GM12878 (cell line): ENCODE data around the gene MCEE. TPM values are rescaled to one million over a fixed set of nuclear protein-coding genes. Genes with fewer than 3 reads are reported as not detected.
A peak's percentile ranks its signal among the peaks of the same experiment; 100 is the strongest.

ENCODE experiments used
- ATAC-seq: fragments of 200-7000 bp; cut with Tn5 transposase; 3 replicates; pipeline ENCODE4 v1.9.1; 2020; ENCODE audit warnings: mild to moderate bottlenecking, moderate library complexity
- BruUV-seq: library from RNA; stranded (reverse); fragments of 400-500 nt; replicated peaks from 2 replicates; lab custom pipeline; 2021; lab: Mats Ljungman, UMichigan
- CTCF ChIA-PET: fragments of 300-600 bp; sonication (Branson Sonifier 250); formaldehyde crosslinking; extraction: SDS; loops from one replicate; lab custom pipeline; 2021; ENCODE audit warnings: inconsistent platforms; lab: Yijun Ruan, JAX
- POLR2A ChIA-PET: fragments of 350-600 bp; formaldehyde crosslinking; extraction: SDS; loops from one replicate; lab custom pipeline; 2021; ENCODE audit warnings: inconsistent platforms; lab: Charles Lee
- RAD21 ChIA-PET: fragments of 300-600 bp; sonication (Branson Sonifier 250); formaldehyde crosslinking; loops from one replicate; lab custom pipeline; 2023; ENCODE audit warnings: antibody characterized with exemption; ENCODE audit not compliant: unreplicated experiment; lab: Charles Lee
- SMC1A ChIA-PET: fragments of 300-600 bp; sonication (Branson Sonifier 250); formaldehyde crosslinking; loops from one replicate; lab custom pipeline; 2023; ENCODE audit not compliant: unreplicated experiment, uncharacterized antibody; lab: Charles Lee
- DNase-seq: peaks from one replicate; pipeline ENCODE4 v3.0.0-alpha.2; 2011; ENCODE audit warnings: low read depth, low spot score
- FAIRE-seq: peaks from 3 replicates; lab custom pipeline; 2011; peaks lifted over from hg19 to GRCh38; lab: Jason Lieb, UNC
- H2AFZ ChIP-seq: 2 replicates; pipeline ENCODE4 v1.6.0; 2011; ENCODE audit warnings: low read depth, low read length, control low read depth; ENCODE audit not compliant: control insufficient read depth
- H3K27ac ChIP-seq: 2 replicates; pipeline ENCODE4 v1.5.1; 2011; ENCODE audit warnings: control low read depth; ENCODE audit not compliant: control insufficient read depth, insufficient read depth
- H3K27me3 ChIP-seq, 2 experiments: replicated peaks in 1 of 2; 2 replicates each; pipeline versions ENCODE4 v1.6.0 to v1.6.1; 2011; ENCODE audit warnings: low read length in 1 of 2; ENCODE audit not compliant: control insufficient read depth in 2 of 2, insufficient read depth in 2 of 2
- H3K36me3 ChIP-seq, 2 experiments: 2 replicates each; pipeline ENCODE4 v1.5.1; 2011; ENCODE audit warnings: low read length in 1 of 2; ENCODE audit not compliant: control insufficient read depth in 2 of 2, insufficient read depth in 2 of 2
- H3K4me1 ChIP-seq: 2 replicates; pipeline ENCODE4 v1.6.1; 2011; ENCODE audit warnings: mild to moderate bottlenecking, low read length, moderate library complexity, mixed read lengths; ENCODE audit not compliant: control insufficient read depth, insufficient read depth
- H3K4me2 ChIP-seq: 2 replicates; pipeline ENCODE4 v1.6.0; 2011; ENCODE audit warnings: control low read depth; ENCODE audit not compliant: control insufficient read depth, insufficient read depth
- H3K4me3 ChIP-seq: fragments of 200-600 bp; sonication (generic); 2 replicates; pipeline ENCODE4 v1.5.1; 2016
- H3K79me2 ChIP-seq: 2 replicates; pipeline ENCODE4 v1.6.0; 2011; ENCODE audit warnings: low read length; ENCODE audit not compliant: control insufficient read depth, insufficient read depth
- H3K9ac ChIP-seq: 2 replicates; pipeline ENCODE4 v1.8.0; 2011; ENCODE audit warnings: low read length, control low read depth, mixed read lengths; ENCODE audit not compliant: control insufficient read depth, insufficient read depth
- H3K9me3 ChIP-seq: replicated peaks from 3 replicates; pipeline ENCODE4 v1.5.1; 2011; ENCODE audit warnings: mild to moderate bottlenecking, low read length; ENCODE audit not compliant: control insufficient read depth, insufficient read depth
- H4K20me1 ChIP-seq: 2 replicates; pipeline ENCODE4 v1.6.0; 2011; ENCODE audit not compliant: control insufficient read depth, insufficient read depth
- CHD2 ChIP-seq: IDR thresholded peaks from 2 replicates; pipeline ENCODE4 v1.6.1; 2011; ENCODE audit warnings: low read depth, low read length, improper control_type of control experiment, borderline replicate concordance
- EGR1 ChIP-seq, 2 experiments: IDR thresholded peaks; 1 replicate in 1 of 2; 2 replicates in 1 of 2; pipeline ENCODE4 v1.6.1; 2011 to 2012; ENCODE audit warnings: low read depth in 2 of 2, low read length in 2 of 2, borderline replicate concordance in 1 of 2, mild to moderate bottlenecking in 1 of 2, moderate library complexity in 1 of 2
- IRF4 ChIP-seq: IDR thresholded peaks from 2 replicates; pipeline ENCODE4 v1.6.1; 2011; ENCODE audit warnings: low read depth, low read length
- NFYB ChIP-seq: IDR thresholded peaks from 2 replicates; pipeline ENCODE4 v1.6.1; 2011; ENCODE audit warnings: low read depth, mild to moderate bottlenecking, low read length, improper control_type of control experiment, moderate library complexity; ENCODE audit not compliant: insufficient read depth
- PAX5 ChIP-seq: IDR thresholded peaks from 2 replicates; pipeline ENCODE4 v1.6.1; 2011; ENCODE audit warnings: low read depth, low read length, borderline replicate concordance
- POLR2AphosphoS2 ChIP-seq: IDR thresholded peaks from 2 replicates; pipeline ENCODE4 v1.6.1; 2011; ENCODE audit warnings: low read depth, mild to moderate bottlenecking, low read length, improper control_type of control experiment, moderate library complexity
- RAD51 ChIP-seq: fragments of 450-650 bp; IDR thresholded peaks from 2 replicates; pipeline ENCODE4 v1.6.1; 2016; ENCODE audit warnings: moderate library complexity, mild to moderate bottlenecking, inconsistent platforms
- SMARCA5 ChIP-seq: fragments of 450-650 bp; IDR thresholded peaks from 2 replicates; pipeline ENCODE4 v1.6.1; 2017; ENCODE audit warnings: mild to moderate bottlenecking
- SP1 ChIP-seq: IDR thresholded peaks from one replicate; pipeline ENCODE4 v1.6.1; 2011; ENCODE audit warnings: low read depth, low read length
- SPI1 ChIP-seq: IDR thresholded peaks from 2 replicates; pipeline ENCODE4 v1.6.1; 2011; ENCODE audit warnings: low read depth, mild to moderate bottlenecking, low read length, moderate library complexity, borderline replicate concordance; ENCODE audit not compliant: insufficient read depth
- YY1 ChIP-seq: IDR thresholded peaks from 2 replicates; pipeline ENCODE4 v1.6.1; 2011; ENCODE audit warnings: low read depth, mild to moderate bottlenecking, low read length
- ZSCAN29 ChIP-seq: fragments of 450-650 bp; IDR thresholded peaks from 2 replicates; pipeline ENCODE4 v1.6.1; 2017; ENCODE audit warnings: mild to moderate bottlenecking, moderate library complexity
- WGBS: methylation state at CpG from one replicate; pipeline ENCODE4 v1.1.6; 2016; ENCODE audit warnings: low lambda C conversion rate; ENCODE audit not compliant: insufficient replicate concordance, insufficient coverage; ENCODE audit errors: missing lambda C conversion rate; 5-methylcytosine and 5-hydroxymethylcytosine counted together
- in situ Hi-C: fragments of 300-500 bp; cut with MboI; formaldehyde crosslinking; loops from 9 replicates; pipeline ENCODE4 v1.14.3; 2018; ENCODE audit warnings: mixed read lengths
- intact Hi-C: fragments of 100-400 bp; cut with micrococcal nuclease; formaldehyde crosslinking; loops from one replicate; pipeline ENCODE4 v1.14.2; 2022; ENCODE audit not compliant: unreplicated experiment
- polyA plus RNA-seq, 11 experiments: library from polyadenylated mRNA; depleted of rRNA in 4 of 11; unstranded in 6 of 11; stranded (reverse) in 5 of 11; fragments of >200 nt; fragmentation: Nextera tagmentation in 4 of 11; fragmentation: Illumina TruSeq in 1 of 11; extraction: Ambion mirVana in 4 of 11; extraction: Trizol in 1 of 11; gene quantifications; 1 replicate in 1 of 11; 2 replicates in 10 of 11; pipeline versions ENCODE4 v1.2.1 to v1.2.3, GENCODE V29; 2011 to 2016; ENCODE audit warnings: inconsistent platforms in 2 of 11, missing spikeins in 2 of 11, low read depth in 1 of 11
- total RNA-seq, 4 experiments: library from RNA; depleted of rRNA in 3 of 4; stranded (reverse); fragments of >200 nt in 3 of 4; fragmentation: Illumina TruSeq in 1 of 4; extraction: Trizol in 1 of 4; gene quantifications; 2 replicates each; pipeline versions ENCODE4 v1.2.1 to v1.2.3, GENCODE V29; 2013 to 2021
- TF ChIP-seq, protein P1 (sequence below): fragments of 450-650 bp; IDR thresholded peaks from 2 replicates; pipeline ENCODE4 v1.6.1; 2017; ENCODE audit warnings: mild to moderate bottlenecking, moderate library complexity
- TF ChIP-seq, protein P2 (sequence below): fragments of 450-650 bp; IDR thresholded peaks from 2 replicates; pipeline ENCODE4 v1.6.1; 2016; ENCODE audit warnings: mild to moderate bottlenecking
- TF ChIP-seq, protein P3 (sequence below): fragments of 450-650 bp; IDR thresholded peaks from 2 replicates; pipeline ENCODE4 v1.6.1; 2017; ENCODE audit warnings: mild to moderate bottlenecking, low read depth, inconsistent platforms; ENCODE audit not compliant: poor library complexity, severe bottlenecking

MCEE gene
- total and polyA plus RNA-seq, 10 of the 15 experiments (the other 5 are each of a cell fraction or from before 2014, with no cell fraction given), result 17.3 to 63.4 (median 20.9) TPM

DNA sequence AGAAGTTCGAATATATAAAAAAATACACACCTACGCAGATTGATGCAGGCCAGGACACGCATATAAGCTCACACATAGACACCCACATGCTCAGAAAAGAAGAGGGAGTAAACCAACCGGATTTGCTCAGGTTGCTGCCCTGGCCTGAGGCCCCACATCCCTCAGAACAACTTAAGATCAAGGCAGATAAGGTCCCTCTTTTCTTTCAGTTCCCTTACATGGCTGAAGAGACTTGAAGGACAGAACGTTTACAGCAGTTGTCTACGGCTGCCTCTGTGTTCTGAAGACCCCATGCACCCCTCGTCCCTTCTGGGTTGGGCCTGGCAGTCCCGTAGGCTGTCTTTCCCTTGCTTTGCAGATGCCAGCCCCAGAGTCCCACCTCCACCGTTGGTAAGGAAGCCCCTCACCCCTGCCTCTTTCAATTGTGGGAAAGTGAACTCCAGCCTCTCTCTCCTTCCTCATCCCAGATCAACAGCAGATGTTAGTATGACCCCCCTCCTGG is 65.9 kb downstream of the MCEE start:
- no TSS peak for BruUV-seq
- Histone ChIP-seq H3K9me3 (no peaks in the 10 kb centered on the region), H3K79me2 (peaks cover 24% of the 10 kb centered on the region), H4K20me1 (no peaks in the 10 kb centered on the region), H3K4me1 (peaks cover 44% of the 10 kb centered on the region), H2AFZ (peak overlapping the region; percentile 13), H3K4me2 (peak overlapping the region; percentile 96), H3K36me3 (no peaks in the 10 kb centered on the region), H3K27me3 (no peaks in the 10 kb centered on the region), H3K9ac (peak overlapping the region; percentile 79), H3K27ac (peak overlapping the region; percentile 90), H3K4me3 (peak overlapping the region; percentile 48; the same call in 1 of the 2 replicates)
- no peak for DNase-seq
- ChIA-PET RAD21 (interaction anchor here (1.0 to 2.4 kb wide), 4 partner anchors 8 to 91 kb away, joined by 3 to 7 read pairs (median 4); partner anchors contain the start of genes MCEE and MPHOSPH10), POLR2A (interaction anchor here (1.0 kb wide), 1 partner anchor 8 kb away, joined by 4 read pairs; no protein-coding TSS in a partner anchor), SMC1A (interaction anchor here (0.9 to 2.1 kb wide), 3 partner anchors 8 to 14 kb away, joined by 3 to 7 read pairs (median 4); no protein-coding TSS in a partner anchor), CTCF (interaction anchor here (1.1 to 4.2 kb wide), 2 partner anchors 14 to 36 kb away, joined by 6 to 27 read pairs; no protein-coding TSS in a partner anchor)
- intact Hi-C loops, result loop anchor here (2.0 to 10.0 kb wide), 2 partner anchors 67 to 959 kb away; partner anchors contain the start of genes MCEE and MPHOSPH10
- FAIRE-seq, result no peak
- in situ Hi-C loops, result loop anchor here (10.0 kb wide), 1 partner anchor 769 kb away; the partner anchor contains the start of gene SNRPG
- peak; percentile 2; the same call in 2 of the 3 replicates for ATAC-seq
- 75% methylated on average over 9 of the region's 9 CpGs for WGBS
- TF ChIP-seq, protein P1, sequence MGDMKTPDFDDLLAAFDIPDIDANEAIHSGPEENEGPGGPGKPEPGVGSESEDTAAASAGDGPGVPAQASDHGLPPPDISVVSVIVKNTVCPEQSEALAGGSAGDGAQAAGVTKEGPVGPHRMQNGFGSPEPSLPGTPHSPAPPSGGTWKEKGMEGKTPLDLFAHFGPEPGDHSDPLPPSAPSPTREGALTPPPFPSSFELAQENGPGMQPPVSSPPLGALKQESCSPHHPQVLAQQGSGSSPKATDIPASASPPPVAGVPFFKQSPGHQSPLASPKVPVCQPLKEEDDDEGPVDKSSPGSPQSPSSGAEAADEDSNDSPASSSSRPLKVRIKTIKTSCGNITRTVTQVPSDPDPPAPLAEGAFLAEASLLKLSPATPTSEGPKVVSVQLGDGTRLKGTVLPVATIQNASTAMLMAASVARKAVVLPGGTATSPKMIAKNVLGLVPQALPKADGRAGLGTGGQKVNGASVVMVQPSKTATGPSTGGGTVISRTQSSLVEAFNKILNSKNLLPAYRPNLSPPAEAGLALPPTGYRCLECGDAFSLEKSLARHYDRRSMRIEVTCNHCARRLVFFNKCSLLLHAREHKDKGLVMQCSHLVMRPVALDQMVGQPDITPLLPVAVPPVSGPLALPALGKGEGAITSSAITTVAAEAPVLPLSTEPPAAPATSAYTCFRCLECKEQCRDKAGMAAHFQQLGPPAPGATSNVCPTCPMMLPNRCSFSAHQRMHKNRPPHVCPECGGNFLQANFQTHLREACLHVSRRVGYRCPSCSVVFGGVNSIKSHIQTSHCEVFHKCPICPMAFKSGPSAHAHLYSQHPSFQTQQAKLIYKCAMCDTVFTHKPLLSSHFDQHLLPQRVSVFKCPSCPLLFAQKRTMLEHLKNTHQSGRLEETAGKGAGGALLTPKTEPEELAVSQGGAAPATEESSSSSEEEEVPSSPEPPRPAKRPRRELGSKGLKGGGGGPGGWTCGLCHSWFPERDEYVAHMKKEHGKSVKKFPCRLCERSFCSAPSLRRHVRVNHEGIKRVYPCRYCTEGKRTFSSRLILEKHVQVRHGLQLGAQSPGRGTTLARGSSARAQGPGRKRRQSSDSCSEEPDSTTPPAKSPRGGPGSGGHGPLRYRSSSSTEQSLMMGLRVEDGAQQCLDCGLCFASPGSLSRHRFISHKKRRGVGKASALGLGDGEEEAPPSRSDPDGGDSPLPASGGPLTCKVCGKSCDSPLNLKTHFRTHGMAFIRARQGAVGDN, result peak; percentile 24; the same call in 1 of the 2 replicates
- TF ChIP-seq NFYB, result no peak
- TF ChIP-seq RAD51, result 0 out of 2 replicates have a peak, but pooled peaks have one; percentile 10
- 0 out of 2 replicates have a peak, but pooled peaks have one; percentile 45 for TF ChIP-seq SPI1
- peak; percentile 33 for TF ChIP-seq SP1
- TF ChIP-seq EGR1 (IDR thresholded peaks at IDR 0.05; ENCODE audit: borderline replicate concordance in 1 of 2, low read depth in 2 of 2, low read length in 2 of 2), result peak in 1 of 2 experiments; percentile 58; a peak in 1 of 3 replicates
- peak; percentile 26; the same call in 1 of the 2 replicates for TF ChIP-seq CHD2
- TF ChIP-seq IRF4, result 0 out of 2 replicates have a peak, but pooled peaks have one; percentile 42
- TF ChIP-seq ZSCAN29, result no peak
- 0 out of 2 replicates have a peak, but pooled peaks have one; percentile 32 for TF ChIP-seq PAX5
- TF ChIP-seq, protein P2, sequence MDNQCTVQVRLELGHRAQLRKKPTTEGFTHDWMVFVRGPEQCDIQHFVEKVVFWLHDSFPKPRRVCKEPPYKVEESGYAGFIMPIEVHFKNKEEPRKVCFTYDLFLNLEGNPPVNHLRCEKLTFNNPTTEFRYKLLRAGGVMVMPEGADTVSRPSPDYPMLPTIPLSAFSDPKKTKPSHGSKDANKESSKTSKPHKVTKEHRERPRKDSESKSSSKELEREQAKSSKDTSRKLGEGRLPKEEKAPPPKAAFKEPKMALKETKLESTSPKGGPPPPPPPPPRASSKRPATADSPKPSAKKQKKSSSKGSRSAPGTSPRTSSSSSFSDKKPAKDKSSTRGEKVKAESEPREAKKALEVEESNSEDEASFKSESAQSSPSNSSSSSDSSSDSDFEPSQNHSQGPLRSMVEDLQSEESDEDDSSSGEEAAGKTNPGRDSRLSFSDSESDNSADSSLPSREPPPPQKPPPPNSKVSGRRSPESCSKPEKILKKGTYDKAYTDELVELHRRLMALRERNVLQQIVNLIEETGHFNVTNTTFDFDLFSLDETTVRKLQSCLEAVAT, result no peak
- TF ChIP-seq YY1, result peak; percentile 51
- TF ChIP-seq POLR2AphosphoS2, result peak; percentile 38; the same call in 1 of the 2 replicates
- TF ChIP-seq, protein P3, sequence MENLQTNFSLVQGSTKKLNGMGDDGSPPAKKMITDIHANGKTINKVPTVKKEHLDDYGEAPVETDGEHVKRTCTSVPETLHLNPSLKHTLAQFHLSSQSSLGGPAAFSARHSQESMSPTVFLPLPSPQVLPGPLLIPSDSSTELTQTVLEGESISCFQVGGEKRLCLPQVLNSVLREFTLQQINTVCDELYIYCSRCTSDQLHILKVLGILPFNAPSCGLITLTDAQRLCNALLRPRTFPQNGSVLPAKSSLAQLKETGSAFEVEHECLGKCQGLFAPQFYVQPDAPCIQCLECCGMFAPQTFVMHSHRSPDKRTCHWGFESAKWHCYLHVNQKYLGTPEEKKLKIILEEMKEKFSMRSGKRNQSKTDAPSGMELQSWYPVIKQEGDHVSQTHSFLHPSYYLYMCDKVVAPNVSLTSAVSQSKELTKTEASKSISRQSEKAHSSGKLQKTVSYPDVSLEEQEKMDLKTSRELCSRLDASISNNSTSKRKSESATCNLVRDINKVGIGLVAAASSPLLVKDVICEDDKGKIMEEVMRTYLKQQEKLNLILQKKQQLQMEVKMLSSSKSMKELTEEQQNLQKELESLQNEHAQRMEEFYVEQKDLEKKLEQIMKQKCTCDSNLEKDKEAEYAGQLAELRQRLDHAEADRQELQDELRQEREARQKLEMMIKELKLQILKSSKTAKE, result no peak
- peak; percentile 74 for TF ChIP-seq SMARCA5
